Stimulated activated naive CD4-positive, alpha-beta T cell treated with Interleukin-2 at 50 U/mL for 16 hours (primary cell): Measurements from ENCODE around the gene ATP6V0A4.
"Not testable (repeated sequence)": the region's sequence is repeated elsewhere in the genome, so short reads cannot be mapped to it uniquely, and the experiment has no call there.

ENCODE experiments used
- DNase-seq: peaks from one replicate; lab custom pipeline; 2025; lab: John Stamatoyannopoulos, UW

Gene ATP6V0A4

DNA sequence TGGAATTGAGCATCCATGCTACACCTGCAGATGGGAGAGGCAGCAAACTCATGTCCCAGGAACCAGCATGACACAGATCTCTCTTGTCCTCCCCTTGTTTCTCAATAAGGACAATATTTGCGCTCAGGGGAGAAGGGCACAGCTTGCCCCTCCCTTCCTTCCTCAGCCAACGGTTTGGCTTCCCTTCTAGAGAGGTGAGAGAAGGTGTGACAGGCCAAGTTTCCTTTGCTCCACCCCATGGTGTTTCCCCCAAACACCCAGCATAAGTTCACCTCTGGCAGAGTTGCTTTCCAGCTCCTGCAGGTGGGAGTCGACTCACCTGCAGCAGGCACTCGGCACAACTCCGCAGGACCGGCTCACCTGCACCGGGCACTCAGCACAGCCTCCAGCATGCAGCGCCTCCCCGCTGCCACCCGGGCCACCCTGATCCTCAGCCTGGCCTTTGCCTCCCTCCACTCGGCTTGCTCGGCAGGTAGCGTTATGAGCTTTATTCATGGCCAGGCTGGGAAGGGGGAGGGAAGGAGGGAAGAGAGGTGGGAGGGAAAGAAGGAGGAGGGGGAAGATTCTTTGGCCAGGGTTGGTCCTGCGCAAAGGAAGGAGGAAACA, at the start of gene ATP6V0A4, which contains the start of gene TMEM213:
Gene ATP6V0A4, minus strand, starts transcription at position 482 of the 606 bp plus-strand sequence. CDS start 26,949 bp downstream, outside the sequence.
Gene TMEM213, plus strand, starts transcription at position 280 of the 606 bp plus-strand sequence. Its CDS starts 111 bp downstream, at position 391.
- no peak for DNase-seq

DNA sequence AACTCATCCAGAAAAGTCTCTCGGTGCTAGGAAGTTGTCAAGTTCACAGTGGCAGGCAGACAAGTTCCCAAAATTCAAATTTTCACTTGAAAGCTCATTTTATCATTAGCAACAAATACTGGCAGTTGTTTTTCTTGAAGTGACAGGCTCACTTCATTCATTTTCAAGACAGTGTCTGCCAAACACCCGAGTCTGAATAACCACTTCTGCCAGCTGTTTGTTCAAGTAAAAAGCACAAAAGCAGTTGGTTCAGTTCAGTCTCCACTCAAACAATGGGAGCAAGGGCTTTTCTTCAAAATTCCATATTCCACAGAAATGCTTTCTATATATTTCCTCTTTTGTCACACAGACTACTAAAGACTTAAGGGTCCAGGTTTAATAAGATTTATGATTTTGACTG, 47.7 kb upstream of the ATP6V0A4 start:
- DNase-seq = no peak

DNA sequence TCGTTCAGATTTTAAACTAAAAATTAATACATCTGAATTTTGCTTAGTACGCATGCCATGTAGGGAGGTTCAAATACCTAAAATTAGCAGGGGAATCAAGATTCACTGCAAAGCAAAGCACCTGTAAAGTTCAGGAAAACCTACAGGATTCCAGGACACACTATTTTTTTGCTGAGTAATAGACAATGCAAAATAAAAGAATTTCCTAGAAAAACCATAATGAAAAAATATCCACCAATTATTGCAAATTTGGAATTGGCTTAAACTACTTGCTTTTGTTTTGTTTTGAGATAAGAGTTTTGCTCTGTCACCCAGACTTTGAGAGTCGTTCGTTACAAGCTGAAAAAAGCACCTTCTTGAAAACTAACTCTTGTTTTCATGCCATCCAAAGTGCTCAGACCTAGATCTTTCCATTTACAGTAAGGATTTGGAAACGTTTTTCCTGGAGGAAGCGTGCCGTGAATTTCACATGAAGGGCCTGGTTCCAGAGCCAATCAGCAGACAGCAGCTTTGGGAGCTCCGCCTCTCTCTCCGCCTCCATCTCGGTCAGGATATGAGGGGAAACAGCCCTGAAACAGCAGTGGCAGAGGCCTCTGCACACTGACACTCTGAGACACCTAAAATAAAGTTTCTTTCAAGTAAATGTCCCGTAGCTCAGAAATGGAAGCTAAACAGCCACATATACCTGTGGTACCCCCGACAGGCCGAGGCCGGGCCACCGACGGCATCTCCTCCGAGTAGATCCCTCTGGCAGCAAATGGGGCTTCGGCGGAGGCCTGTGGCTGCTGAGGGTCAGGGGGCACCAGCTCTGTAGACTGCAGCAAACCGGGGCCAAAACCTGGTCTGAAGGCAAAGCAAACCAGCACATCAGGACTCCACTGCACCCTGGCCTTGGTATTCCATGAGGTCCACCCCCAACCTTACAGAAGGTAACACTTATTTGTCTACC, 45.9 kb upstream of the ATP6V0A4 start:
- no peak for DNase-seq

DNA sequence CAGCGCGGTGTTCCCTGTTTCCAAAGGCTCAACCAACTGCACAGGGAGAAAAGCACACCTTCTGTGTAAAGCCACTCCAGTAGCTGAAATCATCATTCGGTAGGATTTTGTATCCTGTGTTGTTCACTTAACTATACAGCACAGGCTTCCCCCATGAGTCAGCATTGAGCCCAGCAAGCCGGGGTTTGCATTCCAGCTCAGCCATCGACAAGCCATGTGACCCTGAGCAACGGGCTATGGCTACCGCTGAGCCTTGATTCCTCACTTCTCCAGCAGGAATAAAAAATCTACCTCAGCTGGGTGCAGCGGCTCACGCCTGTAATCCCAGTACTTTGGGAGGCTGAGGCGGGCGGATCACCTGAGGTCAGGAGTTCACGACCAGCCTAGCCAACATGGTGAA, 44.1 kb upstream of the ATP6V0A4 start:
- no peak for DNase-seq

DNA sequence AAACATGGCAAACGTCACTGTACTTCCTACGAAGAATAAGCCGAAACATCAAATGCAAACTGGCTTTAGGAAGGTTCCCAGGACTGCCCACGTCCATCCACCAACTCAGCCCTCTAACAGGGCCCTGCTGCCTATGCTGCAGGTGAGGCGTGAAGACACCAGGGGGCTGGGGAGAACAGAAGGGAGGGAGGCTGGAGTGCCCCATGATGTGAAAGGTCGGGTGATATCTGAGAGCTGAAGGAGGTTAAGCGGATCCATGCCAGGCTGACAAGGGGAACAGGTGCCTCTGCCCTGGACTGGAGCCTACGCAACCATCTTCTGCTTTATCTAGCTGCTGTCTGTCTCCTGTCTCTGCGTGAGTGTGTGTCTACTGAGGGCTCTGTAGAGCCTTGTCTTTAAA, 40.2 kb upstream of the ATP6V0A4 start:
- DNase-seq = no peak

DNA sequence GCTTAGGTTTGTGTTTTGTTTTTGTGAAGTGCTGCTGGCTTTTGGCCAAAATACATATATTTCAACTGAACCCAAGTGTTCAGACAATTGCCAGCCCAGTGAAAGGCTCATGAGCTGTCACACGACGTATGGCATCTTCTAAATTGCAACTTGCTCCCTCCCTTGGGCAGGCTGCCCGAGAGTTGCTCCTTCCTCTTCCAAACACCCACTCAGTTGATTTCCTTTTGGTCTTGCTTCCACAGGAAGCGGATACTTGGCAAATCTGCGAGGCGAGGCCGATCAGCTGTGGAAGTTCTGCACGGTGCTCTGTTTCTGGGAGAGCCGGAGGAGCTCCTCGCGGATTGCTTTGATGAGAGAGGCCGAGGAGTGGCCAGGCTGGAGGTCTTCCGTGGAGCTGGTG, 39.6 kb upstream of the ATP6V0A4 start:
- no peak for DNase-seq

DNA sequence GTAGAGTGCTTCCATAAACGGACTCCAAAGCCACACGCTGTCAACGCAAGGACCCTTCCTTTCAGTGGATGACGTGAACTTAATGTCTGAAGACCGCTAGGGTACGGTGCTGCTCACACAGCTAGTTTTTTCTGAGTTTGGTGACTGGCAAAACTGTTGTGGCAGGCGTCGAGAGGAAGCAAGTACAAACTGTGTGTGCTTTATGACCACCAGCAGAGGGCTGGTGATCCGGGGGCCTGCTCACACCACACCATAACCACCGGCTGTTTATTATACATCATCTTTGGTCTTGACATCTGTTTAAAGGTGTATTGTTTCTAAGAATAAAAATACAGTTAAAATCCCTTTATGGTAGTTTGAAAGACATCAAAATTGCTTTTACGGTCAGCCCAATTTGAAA, 37.1 kb upstream of the ATP6V0A4 start:
- no peak for DNase-seq

DNA sequence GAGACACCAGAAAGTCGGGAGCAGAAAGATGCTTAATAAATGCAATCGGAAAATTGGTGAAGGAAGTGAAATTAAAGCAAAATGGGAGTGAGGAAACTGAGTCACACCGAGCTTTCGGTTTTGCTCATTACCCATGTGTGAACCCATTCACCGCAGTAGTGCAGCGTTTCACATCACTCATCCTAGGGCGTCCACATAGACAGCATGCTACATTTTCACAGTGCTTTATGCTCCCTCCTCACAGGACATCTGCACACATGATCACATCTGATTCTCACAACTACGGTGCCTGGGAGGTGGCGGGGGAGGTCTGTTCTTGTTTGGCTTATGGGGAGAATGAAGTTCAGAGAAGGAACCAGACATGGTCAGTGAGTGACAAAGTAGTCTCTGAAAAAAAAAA, 36.6 kb upstream of the ATP6V0A4 start:
- DNase-seq = peak; percentile 15

DNA sequence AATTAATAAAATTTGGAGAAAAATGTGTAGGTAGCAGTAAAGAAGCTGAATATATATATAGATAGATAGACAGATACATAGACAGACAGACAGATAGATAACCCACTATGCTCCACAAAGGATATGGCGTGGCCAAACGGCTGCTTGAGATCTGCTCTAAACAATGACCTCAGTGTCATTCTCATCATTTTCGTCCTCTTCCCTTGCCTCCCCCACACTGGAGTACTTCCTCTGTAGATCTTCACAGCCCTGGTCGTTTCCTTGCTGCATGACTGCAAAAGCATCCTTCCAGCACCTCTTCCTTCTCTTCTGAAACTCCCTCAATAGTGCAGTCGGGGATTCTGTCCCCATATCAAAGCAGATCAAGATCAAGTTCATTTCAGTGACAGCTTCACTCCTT, 35.6 kb upstream of the ATP6V0A4 start:
- DNase-seq = no peak

DNA sequence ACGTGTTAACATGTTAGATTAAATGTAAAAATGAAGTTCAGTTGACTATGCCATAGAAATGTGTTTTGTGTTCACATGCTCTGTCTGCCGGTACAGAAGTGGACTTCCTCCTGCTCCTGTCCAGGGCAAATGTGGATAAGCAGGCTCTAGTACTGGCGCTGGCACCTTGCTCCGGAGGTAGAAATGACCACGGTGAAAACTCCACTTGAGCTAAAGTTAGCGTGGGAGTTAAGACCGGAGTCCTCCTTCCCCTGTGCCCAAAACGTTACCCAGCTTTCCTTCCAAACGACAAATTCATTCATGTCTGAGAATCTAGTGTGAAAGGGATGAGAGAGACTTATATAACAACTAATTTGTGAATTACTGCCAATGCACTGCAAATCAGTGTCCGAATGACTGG, 35.0 kb upstream of the ATP6V0A4 start:
- no peak for DNase-seq

DNA sequence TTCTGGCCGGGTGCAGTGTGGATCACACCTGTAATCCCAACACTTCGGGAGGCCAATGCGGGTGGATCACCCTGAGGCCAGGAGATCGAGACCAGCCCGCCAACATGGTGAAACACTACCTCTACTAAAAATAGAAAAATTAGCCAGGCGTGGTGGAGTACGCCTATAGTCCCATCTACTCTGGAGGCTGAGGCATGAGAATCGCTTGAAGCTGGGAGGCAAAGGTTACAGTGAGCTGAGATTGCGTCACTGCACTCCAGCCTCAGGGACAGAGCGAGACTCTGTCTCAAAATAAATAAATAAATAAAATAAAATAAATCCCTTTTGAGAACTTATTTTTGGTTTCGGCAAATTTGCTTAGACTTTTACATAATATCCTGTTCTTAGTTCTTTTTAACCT, 31.3 kb upstream of the ATP6V0A4 start:
- no peak for DNase-seq

DNA sequence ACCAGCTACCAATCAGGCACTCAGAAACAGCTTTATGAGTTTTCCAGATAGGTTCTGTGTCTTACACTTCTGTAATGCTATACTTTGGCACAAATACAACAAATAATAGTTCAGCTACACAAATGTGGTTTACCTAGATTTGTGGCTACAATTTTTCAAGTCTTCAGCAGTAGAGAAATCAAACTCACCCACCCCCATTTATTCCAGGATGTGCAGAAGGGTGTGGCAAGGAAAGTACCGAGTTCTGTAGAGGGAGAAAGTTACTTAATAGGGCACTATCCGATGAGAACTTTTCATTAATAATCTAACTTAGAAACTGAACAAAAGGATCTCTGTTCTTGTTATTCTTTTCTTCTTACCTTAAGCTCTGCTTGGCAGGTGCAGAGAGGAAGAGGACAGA, 30.3 kb upstream of the ATP6V0A4 start:
- DNase-seq = no peak

DNA sequence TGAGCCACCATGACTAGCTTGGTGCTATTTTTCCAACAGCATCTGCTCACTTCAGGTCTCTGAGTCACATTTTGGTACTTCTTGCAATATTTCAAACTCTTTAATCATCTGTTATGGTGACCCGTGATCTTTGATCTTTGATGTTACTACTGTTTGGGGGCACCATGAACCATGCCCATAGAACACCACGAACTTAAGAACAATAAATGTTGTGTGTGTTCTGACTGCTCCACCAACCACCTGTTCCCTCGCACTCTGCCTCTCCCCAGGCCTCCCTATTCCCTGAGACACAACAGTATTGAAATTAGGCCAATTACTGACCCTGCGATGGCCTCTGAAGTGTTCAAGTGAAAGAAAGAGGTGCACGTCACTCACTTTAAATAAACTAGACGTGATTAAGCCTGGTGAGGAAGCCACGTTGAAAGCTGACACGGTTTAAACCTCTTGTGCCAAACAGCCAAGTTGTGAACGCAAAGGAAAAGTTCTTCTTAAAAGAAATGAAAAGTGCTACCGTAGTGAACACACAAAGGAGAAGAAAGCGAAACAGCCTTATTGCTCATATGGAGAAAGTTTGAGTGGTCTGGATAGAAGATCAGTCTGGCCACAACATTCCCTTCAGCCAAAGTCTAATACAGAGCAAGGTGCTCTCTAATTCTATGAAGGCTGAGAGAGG, 27.2 kb upstream of the ATP6V0A4 start:
- DNase-seq = no peak

DNA sequence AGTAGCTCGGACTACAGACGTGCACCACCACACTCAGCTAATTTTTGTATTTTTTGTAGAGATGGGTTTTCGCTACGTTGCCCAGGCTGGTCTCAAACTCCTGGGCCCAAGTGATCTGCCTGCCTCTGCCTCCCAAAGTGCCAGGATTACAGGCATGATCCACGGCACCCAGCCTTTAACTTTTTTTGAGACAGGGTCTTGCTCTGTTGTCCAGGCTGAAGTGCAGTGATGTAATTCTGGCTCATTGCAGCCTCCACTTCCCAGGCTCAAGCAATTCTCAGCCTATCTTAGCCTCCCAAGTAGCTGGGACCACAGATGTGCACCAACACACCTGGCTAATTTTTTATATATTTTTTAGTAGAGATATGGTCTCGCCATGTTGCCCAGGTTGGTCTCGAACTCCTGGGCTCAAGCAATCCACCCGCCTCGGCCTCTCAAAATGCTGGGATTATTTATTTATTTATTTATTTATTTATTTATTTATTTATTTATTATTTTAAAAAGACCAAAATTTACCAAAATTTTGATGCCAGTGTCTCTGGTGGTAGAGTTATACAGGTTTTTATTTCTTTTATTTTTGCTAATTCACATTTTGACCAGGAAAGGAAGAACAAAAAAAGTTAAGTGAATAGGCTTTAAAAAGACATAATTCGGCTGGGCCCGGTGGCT, 25.0 kb upstream of the ATP6V0A4 start:
- DNase-seq = no peak

DNA sequence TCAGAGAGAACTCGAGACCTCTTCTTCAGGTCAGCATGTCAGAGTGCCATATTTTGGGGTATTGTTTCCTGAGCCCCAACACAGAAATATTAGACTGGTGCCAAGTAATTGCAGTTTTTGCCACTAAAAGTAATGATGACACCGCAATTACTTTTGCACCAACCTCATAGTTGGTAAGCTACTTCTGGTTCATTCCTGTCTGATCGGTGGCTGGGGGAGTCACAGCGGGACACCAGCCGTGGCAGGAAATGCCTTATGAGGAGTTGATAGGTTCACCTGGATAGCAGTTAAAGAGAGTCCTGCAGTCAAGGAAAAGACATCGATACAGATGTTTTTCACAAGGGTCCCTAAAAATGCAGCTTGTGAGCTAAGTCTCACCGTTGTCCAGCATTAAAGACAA, 23.9 kb upstream of the ATP6V0A4 start:
- no peak for DNase-seq

DNA sequence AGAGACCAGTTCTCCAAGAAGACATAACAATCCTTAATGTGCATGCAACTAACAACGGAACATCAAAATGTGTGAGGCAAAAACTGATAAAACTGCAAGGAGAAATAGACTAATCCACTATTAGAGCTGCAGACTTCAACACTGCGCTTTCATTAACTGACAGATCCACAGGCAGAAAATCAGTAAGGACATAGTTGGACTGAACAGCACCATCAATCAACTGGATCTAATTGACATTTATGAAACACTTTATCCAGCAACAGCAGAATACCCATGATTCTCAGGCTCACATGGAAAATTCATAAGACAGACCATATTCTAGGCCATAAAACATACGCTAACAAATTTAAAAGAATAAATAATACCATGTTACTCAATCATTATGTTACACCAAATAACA, 21.6 kb upstream of the ATP6V0A4 start:
- DNase-seq = no peak

DNA sequence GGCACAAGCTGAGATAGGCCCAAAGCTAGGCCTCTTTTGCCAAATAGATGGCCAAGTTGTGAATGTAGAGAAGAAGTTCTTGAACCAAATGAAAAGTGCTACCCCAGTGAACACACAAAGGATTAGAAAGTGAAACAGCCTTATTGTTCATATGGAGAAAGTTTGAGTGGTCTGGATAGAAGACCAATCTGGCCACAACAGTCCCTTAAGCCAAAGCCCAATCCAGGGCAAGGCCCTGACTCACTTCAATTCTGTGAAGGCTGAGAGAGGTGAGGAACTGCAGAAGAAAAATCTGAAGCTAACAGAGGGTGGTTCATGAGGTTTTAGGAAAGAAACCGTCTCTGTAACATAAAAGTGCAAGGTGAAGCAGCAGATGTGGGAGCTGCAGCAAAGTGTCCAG, 18.7 kb upstream of the ATP6V0A4 start:
- DNase-seq = no peak

DNA sequence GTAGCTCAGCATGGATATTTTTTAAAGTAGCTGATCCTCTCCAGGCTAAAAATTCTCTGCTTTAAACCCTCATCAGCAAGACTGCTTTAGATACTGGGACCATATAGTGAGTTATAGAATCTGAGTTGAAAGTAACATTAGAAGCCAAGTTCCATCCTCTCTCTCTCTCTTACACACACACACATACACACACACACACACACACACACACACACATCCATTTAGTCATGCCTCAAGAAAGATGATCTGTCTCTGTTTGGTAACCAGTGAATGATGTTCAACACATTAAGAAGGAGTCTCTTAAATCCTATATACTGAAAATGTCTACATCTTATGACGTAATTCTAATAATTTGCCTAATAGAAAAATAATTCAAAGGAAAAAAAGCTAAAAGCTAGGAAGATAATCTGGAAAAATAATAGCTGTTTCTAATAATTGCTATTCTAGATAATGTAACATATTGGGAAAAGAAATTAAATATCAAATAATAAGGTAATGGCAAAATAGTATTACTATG, 16.9 kb upstream of the ATP6V0A4 start:
- no peak for DNase-seq

DNA sequence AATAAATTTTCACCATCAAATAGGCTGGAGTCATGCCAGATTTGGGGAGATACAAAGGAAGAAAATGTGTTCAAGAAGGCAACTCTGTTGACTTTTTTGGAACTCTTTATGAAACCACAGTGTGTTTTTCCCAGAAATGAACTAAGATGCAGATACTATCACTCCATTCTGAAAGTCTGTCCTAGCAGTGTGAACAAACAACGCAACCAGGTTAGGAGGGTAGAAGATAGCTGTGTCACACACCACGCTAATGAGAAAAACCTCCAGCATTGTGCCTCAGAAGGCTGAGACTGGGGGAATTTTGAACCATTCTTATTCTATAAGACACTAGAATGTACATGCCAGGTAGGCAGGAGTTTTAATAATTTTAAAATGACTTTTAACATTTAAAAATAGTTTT, 15.9 kb upstream of the ATP6V0A4 start:
- DNase-seq = no peak

DNA sequence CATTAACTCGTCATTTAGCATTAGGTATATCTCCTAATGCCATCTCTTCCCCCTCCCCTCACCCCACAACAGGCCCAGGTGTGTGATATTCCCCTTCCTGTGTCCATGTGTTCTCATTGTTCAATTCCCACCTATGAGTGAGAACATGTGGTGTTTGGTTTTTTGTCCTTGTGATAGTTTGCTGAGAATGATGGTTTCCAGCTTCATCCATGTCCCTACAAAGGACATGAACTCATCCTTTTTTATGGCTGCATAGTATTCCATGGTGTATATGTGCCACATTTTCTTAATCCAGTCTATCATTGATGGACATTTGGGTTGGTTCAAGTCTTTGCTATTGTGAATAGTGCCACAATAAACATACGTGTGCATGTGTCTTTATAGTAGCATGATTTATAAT, 13.3 kb upstream of the ATP6V0A4 start:
- DNase-seq = not testable (repeated sequence)

DNA sequence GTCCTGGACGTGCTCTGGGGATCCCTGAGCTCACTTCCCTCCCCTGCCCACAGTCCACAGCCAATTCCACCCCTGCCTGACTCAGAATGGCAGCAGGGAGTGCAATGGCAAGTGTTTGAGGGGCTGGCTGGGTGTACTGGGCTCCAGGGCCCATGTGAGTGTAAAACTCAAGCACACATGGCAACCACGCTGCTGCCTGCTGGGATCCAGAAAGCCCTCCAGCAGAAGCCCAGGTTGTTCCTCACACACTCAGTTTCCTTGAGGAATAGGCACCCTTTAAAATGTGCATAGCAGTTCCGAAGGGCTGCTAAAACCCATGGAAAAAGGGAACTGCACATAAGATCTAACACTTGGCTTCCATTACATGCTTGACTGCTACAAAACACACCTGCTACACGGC, 11.3 kb upstream of the ATP6V0A4 start:
- no peak for DNase-seq

DNA sequence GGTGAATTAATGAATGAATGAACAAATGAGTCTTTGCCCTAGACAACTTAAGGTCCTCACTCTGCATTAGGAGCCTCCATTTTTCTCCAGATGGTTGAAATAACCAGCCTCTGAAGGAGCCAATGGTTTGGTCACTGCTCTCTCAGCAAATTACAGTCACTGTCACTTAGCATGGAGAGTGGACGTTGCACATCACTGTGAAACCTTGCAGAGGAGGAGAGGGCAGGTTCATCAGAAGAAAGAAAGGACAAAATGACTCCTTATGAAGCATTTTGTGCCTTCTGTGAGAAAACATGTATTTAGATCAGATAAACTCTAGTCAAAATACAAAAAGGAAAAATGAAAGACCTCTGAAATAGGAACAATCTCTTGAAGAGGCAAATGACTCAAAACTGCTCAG, 6.6 kb upstream of the ATP6V0A4 start:
- no peak for DNase-seq
